Measurements from ENCODE around the gene THBS2.
"Not testable (repeated sequence)": the region's sequence is repeated elsewhere in the genome, so short reads cannot be mapped to it uniquely, and the experiment has no call there.

THBS2 gene

GRCh38 chr6:169271877-169272216 lies 18.2 kb upstream of the THBS2 start:
- H4K20me1 ChIP-seq (ENCODE audit: insufficient read depth, low read length) = no peaks in the 10 kb centered on the region
- no peaks in the 10 kb centered on the region for H3K4me1 ChIP-seq (ENCODE audit: insufficient read depth, low read length, severe bottlenecking)
- H3K27me3 ChIP-seq (ENCODE audit: insufficient read depth, low read length) = no peaks in the 10 kb centered on the region
- H3K9ac ChIP-seq (ENCODE audit: low read length) = no peak overlapping the region
- TF ChIP-seq EZH2 (IDR thresholded peaks at IDR 0.05; ENCODE audit: borderline replicate concordance, low read length) = no peak
- no peak for TF ChIP-seq CTCF (IDR thresholded peaks at IDR 0.05; ENCODE audit: low read length)
- H3K4me2 ChIP-seq (ENCODE audit: low read length) = no peak overlapping the region
- no peaks in the 10 kb centered on the region for H3F3A ChIP-seq (ENCODE audit: insufficient read depth, low read length)
- H3K9me3 ChIP-seq (ENCODE audit: low read length) = no peaks in the 10 kb centered on the region
- no peak overlapping the region for H3K4me3 ChIP-seq (ENCODE audit: low read depth, low read length, poor library complexity, severe bottlenecking)
- H3K79me2 ChIP-seq (ENCODE audit: insufficient read depth, low read length) = no peaks in the 10 kb centered on the region
- no peaks in the 10 kb centered on the region for H3K36me3 ChIP-seq (ENCODE audit: insufficient read depth, low read length)
- H3K27ac ChIP-seq (ENCODE audit: low read depth, low read length, poor library complexity, severe bottlenecking) = no peak overlapping the region
- no peak overlapping the region for H2AFZ ChIP-seq (ENCODE audit: low read length)
- H3K9me2 ChIP-seq (ENCODE audit: low read depth, low read length) = no peaks in the 10 kb centered on the region

- Histone ChIP-seq H3K79me2 (ENCODE audit: insufficient read depth, low read length) (no peaks in the 10 kb centered on the region), H3K9me3 (ENCODE audit: low read length) (no peaks in the 10 kb centered on the region), H3K9ac (ENCODE audit: low read length) (no peak overlapping the region), H3K4me2 (ENCODE audit: low read length) (no peak overlapping the region), H3K27me3 (ENCODE audit: insufficient read depth, low read length) (0 out of 2 replicates have a peak, but pooled peaks cover 1% of the 10 kb centered on the region), H3K9me2 (ENCODE audit: low read depth, low read length) (no peaks in the 10 kb centered on the region), H3K4me3 (ENCODE audit: low read depth, low read length, poor library complexity, severe bottlenecking) (no peak overlapping the region), H3K27ac (ENCODE audit: low read depth, low read length, poor library complexity, severe bottlenecking) (no peak overlapping the region), H3K36me3 (ENCODE audit: insufficient read depth, low read length) (no peaks in the 10 kb centered on the region), H2AFZ (ENCODE audit: low read length) (no peak overlapping the region), H4K20me1 (ENCODE audit: insufficient read depth, low read length) (no peaks in the 10 kb centered on the region), H3K4me1 (ENCODE audit: insufficient read depth, low read length, severe bottlenecking) (no peaks in the 10 kb centered on the region), H3F3A (ENCODE audit: insufficient read depth, low read length) (no peaks in the 10 kb centered on the region)
- TF ChIP-seq CTCF (IDR thresholded peaks at IDR 0.05; ENCODE audit: low read length) = no peak
- TF ChIP-seq EZH2 (IDR thresholded peaks at IDR 0.05; ENCODE audit: borderline replicate concordance, low read length) = no peak
Measured at GRCh38 chr6:169271158-169271876, 17.7 kb upstream of the THBS2 start.

- not testable (repeated sequence) for H4K20me1 ChIP-seq (ENCODE audit: insufficient read depth, low read length); H3K9me3 ChIP-seq (ENCODE audit: low read length); H2AFZ ChIP-seq (ENCODE audit: low read length); H3K27ac ChIP-seq (ENCODE audit: low read depth, low read length, poor library complexity, severe bottlenecking); H3K79me2 ChIP-seq (ENCODE audit: insufficient read depth, low read length); H3K4me1 ChIP-seq (ENCODE audit: insufficient read depth, low read length, severe bottlenecking); H3K9ac ChIP-seq (ENCODE audit: low read length); H3K27me3 ChIP-seq (ENCODE audit: insufficient read depth, low read length); H3K9me2 ChIP-seq (ENCODE audit: low read depth, low read length); H3K36me3 ChIP-seq (ENCODE audit: insufficient read depth, low read length); H3K4me2 ChIP-seq (ENCODE audit: low read length); H3F3A ChIP-seq (ENCODE audit: insufficient read depth, low read length); H3K4me3 ChIP-seq (ENCODE audit: low read depth, low read length, poor library complexity, severe bottlenecking)
Measured at GRCh38 chr6:169270077-169270380, 16.4 kb upstream of the THBS2 start.

All from OCI-LY1 (cell line).